Ectodermal cell (in vitro differentiated cells): ENCODE data around the gene GADD45GIP1.
A peak's percentile ranks its signal among the peaks of the same experiment; 100 is the strongest.
"Not testable (repeated sequence)": the region's sequence is repeated elsewhere in the genome, so short reads cannot be mapped to it uniquely, and the experiment has no call there.

Experiments used
- H3K27ac ChIP-seq: 2 replicates; pipeline ENCODE4 v1.7.0; 2013; ENCODE audit warnings: mild to moderate bottlenecking, low read depth, low read length; ENCODE audit not compliant: insufficient read depth, poor library complexity, severe bottlenecking
- H3K27me3 ChIP-seq: 2 replicates; pipeline ENCODE4 v1.7.0; 2013; ENCODE audit warnings: mild to moderate bottlenecking, low read length; ENCODE audit not compliant: insufficient read depth, control insufficient read depth, poor library complexity, severe bottlenecking
- H3K36me3 ChIP-seq: one replicate; pipeline ENCODE4 v1.7.0; 2013; ENCODE audit warnings: low read length; ENCODE audit not compliant: control insufficient read depth, insufficient read depth
- H3K4me1 ChIP-seq: one replicate; pipeline ENCODE4 v1.7.0; 2013; ENCODE audit warnings: low read length; ENCODE audit not compliant: control insufficient read depth, insufficient read depth
- H3K4me3 ChIP-seq: 2 replicates; pipeline ENCODE4 v1.7.0; 2013; ENCODE audit warnings: low read depth, low read length, control low read depth; ENCODE audit not compliant: insufficient read depth
- H3K9me3 ChIP-seq: 2 replicates; pipeline ENCODE4 v1.7.0; 2013; ENCODE audit warnings: mild to moderate bottlenecking, low read length, moderate library complexity; ENCODE audit not compliant: control insufficient read depth
- WGBS, 2 experiments: methylation state at CpG; one replicate each; pipeline ENCODE4 v1.1.7; 2013; ENCODE audit warnings: missing lambda C conversion rate in 2 of 2; 5-methylcytosine and 5-hydroxymethylcytosine counted together

The GADD45GIP1 gene

GRCh38 chr19:12932392-12933286 lies 24.4 kb downstream of the GADD45GIP1 start:
- no peak overlapping the region for H3K27ac ChIP-seq
- no peaks in the 10 kb centered on the region for H3K9me3 ChIP-seq
- peak overlapping the region; percentile 69 for H3K4me3 ChIP-seq
- 39% methylated on average over 16 of the region's 16 CpGs for WGBS, 2 experiments
- H3K27me3 ChIP-seq = no peaks in the 10 kb centered on the region
- peaks cover 12% of the 10 kb centered on the region for H3K4me1 ChIP-seq
- peaks cover 26% of the 10 kb centered on the region for H3K36me3 ChIP-seq

GRCh38 chr19:12930002-12930645 lies 26.9 kb downstream of the GADD45GIP1 start:
- Histone ChIP-seq H3K27me3 (no peaks in the 10 kb centered on the region), H3K27ac (no peak overlapping the region), H3K4me1 (peaks cover 5% of the 10 kb centered on the region), H3K9me3 (no peaks in the 10 kb centered on the region), H3K36me3 (peaks cover 41% of the 10 kb centered on the region), H3K4me3 (no peak overlapping the region)
- WGBS, 2 experiments = 94 to 96% methylated on average over 18 to 19 of the region's 19 CpGs

GRCh38 chr19:12924621-12925310 lies 32.3 kb downstream of the GADD45GIP1 start:
- no peak overlapping the region for H3K4me3 ChIP-seq
- H3K4me1 ChIP-seq = no peaks in the 10 kb centered on the region
- H3K27me3 ChIP-seq = no peaks in the 10 kb centered on the region
- H3K9me3 ChIP-seq = no peaks in the 10 kb centered on the region
- no peak overlapping the region for H3K27ac ChIP-seq
- WGBS, 2 experiments = 95 to 97% methylated on average over 29 of the region's 29 CpGs
- peaks cover 58% of the 10 kb centered on the region for H3K36me3 ChIP-seq

GRCh38 chr19:12922959-12923358 lies 34.1 kb downstream of the GADD45GIP1 start:
- Histone ChIP-seq H3K27me3 (peaks cover 10% of the 10 kb centered on the region), H3K9me3 (no peaks in the 10 kb centered on the region), H3K36me3 (peaks cover 45% of the 10 kb centered on the region), H3K4me3 (no peak overlapping the region), H3K4me1 (no peaks in the 10 kb centered on the region), H3K27ac (no peak overlapping the region)
- WGBS, 2 experiments = 92 to 96% methylated on average over 4 of the region's 4 CpGs

GRCh38 chr19:12921047-12921446 lies 36.0 kb downstream of the GADD45GIP1 start:
- H3K27ac ChIP-seq = no peak overlapping the region
- H3K27me3 ChIP-seq = peaks cover 10% of the 10 kb centered on the region
- WGBS, 2 experiments = 88 to 94% methylated on average over 3 of the region's 3 CpGs
- H3K36me3 ChIP-seq = peaks cover 30% of the 10 kb centered on the region
- H3K4me3 ChIP-seq = no peak overlapping the region
- no peaks in the 10 kb centered on the region for H3K4me1 ChIP-seq
- H3K9me3 ChIP-seq = no peaks in the 10 kb centered on the region

GRCh38 chr19:12918253-12918652 lies 38.8 kb downstream of the GADD45GIP1 start:
- Histone ChIP-seq H3K9me3 (no peaks in the 10 kb centered on the region), H3K4me3 (no peak overlapping the region), H3K27me3 (peaks cover 10% of the 10 kb centered on the region), H3K4me1 (peaks cover 4% of the 10 kb centered on the region), H3K36me3 (peaks cover 11% of the 10 kb centered on the region), H3K27ac (no peak overlapping the region)
- WGBS, 2 experiments = 94 to 95% methylated on average over 14 of the region's 14 CpGs

- peaks cover 14% of the 10 kb centered on the region for H3K4me1 ChIP-seq
- H3K27me3 ChIP-seq = peaks cover 10% of the 10 kb centered on the region
- not testable (repeated sequence) for H3K9me3 ChIP-seq, H3K36me3 ChIP-seq, H3K27ac ChIP-seq, H3K4me3 ChIP-seq
- WGBS, 2 experiments = 83 to 89% methylated on average over 4 of the region's 4 CpGs
These were observed 41.2 kb downstream of the GADD45GIP1 start for GRCh38 chr19:12915860-12916259.

- Histone ChIP-seq H3K4me3 (no peak overlapping the region), H3K36me3 (no peaks in the 10 kb centered on the region), H3K27ac (no peak overlapping the region), H3K27me3 (peaks cover 10% of the 10 kb centered on the region), H3K9me3 (no peaks in the 10 kb centered on the region), H3K4me1 (peaks cover 15% of the 10 kb centered on the region)
- 92 to 95% methylated on average over 12 of the region's 12 CpGs for WGBS, 2 experiments
These were observed 43.0 kb downstream of the GADD45GIP1 start for GRCh38 chr19:12913851-12914690.

- H3K27ac ChIP-seq = peak overlapping the region; percentile 30
- 57 to 61% methylated on average over 22 of the region's 22 CpGs for WGBS, 2 experiments
These were observed 43.9 kb downstream of the GADD45GIP1 start for GRCh38 chr19:12913011-12913561.

More at GRCh38 chr19:12913011-12913561, 43.9 kb downstream of the GADD45GIP1 start:
- peaks cover 1% of the 10 kb centered on the region for H3K27me3 ChIP-seq
- H3K9me3 ChIP-seq = no peaks in the 10 kb centered on the region
- no peaks in the 10 kb centered on the region for H3K36me3 ChIP-seq
- peaks cover 18% of the 10 kb centered on the region for H3K4me1 ChIP-seq
- no peak overlapping the region for H3K4me3 ChIP-seq
